K562 (cell line): ENCODE data around the gene SPEM1.

Experiments
- CBFB ChIP-seq: sonication (generic); formaldehyde crosslinking; IDR thresholded peaks from 2 replicates; pipeline ENCODE4 v1.4.0; 2020; ENCODE audit warnings: mild to moderate bottlenecking, missing genetic modification reagents
- SPI1 ChIP-seq: IDR thresholded peaks from 2 replicates; pipeline ENCODE4 v1.6.1; 2011; ENCODE audit warnings: low read depth, low read length, control low read depth, borderline replicate concordance
- ZNF696 ChIP-seq: fragments of 250-450 bp; sonication (Bioruptor Pico); conservative IDR thresholded peaks from 2 replicates; pipeline ENCODE4 v1.4.0; 2020; ENCODE audit warnings: mild to moderate bottlenecking, moderate library complexity
- TF ChIP-seq, protein P1 (sequence below): sonication (generic); formaldehyde crosslinking; IDR thresholded peaks from 2 replicates; pipeline ENCODE4 v1.8.1; 2023; ENCODE audit warnings: mild to moderate bottlenecking, missing genetic modification reagents
- TF ChIP-seq, protein P2 (sequence below): sonication (generic); formaldehyde crosslinking; IDR thresholded peaks from 2 replicates; pipeline ENCODE4 v1.5.0; 2020; ENCODE audit warnings: missing genetic modification reagents

DNA sequence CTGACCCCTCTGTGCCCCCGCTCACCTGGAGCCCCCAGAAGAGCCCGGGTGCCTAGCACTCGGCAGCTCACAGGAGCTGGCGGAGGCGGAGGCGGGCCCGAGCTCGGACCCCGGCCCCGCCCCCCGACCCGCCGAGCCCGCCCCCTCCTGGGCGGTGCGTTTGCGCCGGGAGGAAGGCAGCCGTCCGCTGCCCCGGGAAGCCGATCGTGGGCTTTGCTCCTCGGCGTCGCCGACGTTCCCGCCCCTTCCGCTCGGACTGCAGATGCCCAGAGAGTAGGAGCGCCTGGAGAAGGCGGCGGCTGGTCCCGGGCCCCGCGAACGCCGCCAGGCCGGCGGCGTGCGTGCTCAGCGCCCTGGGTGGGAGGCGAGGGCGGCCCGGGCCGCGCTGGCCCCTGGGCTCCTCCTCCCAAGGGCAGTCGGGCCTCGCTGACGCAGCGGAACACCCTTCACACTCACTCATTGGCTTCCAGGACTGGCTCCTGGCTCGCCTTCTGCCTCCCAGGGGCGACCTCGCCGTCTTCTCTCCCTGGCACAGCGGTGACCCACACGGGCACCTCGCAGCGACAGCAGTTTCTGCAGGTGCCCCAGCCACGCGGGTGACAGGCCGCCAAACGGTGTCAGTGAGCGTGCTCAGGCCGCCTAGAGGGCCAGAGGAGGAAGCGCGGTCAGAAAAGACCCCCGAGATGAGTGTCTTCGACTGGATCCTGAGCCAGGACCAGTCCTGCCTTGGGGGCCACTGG is 25.5 kb upstream of the SPEM1 start, which contains the start of gene PLSCR3:
- TF ChIP-seq SPI1 (no peak), ZNF696 (CRISPR knock-in tag) (no peak), CBFB (no peak)
- TF ChIP-seq, protein P1, sequence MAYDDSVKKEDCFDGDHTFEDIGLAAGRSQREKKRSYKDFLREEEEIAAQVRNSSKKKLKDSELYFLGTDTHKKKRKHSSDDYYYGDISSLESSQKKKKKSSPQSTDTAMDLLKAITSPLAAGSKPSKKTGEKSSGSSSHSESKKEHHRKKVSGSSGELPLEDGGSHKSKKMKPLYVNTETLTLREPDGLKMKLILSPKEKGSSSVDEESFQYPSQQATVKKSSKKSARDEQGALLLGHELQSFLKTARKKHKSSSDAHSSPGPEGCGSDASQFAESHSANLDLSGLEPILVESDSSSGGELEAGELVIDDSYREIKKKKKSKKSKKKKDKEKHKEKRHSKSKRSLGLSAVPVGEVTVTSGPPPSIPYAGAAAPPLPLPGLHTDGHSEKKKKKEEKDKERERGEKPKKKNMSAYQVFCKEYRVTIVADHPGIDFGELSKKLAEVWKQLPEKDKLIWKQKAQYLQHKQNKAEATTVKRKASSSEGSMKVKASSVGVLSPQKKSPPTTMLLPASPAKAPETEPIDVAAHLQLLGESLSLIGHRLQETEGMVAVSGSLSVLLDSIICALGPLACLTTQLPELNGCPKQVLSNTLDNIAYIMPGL (CRISPR knock-in tag) = no peak
- TF ChIP-seq, protein P2, sequence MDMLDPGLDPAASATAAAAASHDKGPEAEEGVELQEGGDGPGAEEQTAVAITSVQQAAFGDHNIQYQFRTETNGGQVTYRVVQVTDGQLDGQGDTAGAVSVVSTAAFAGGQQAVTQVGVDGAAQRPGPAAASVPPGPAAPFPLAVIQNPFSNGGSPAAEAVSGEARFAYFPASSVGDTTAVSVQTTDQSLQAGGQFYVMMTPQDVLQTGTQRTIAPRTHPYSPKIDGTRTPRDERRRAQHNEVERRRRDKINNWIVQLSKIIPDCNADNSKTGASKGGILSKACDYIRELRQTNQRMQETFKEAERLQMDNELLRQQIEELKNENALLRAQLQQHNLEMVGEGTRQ (CRISPR knock-in tag) = no peak
